ENCODE data around the gene TBC1D1.

TBC1D1 gene

GRCh38 chr4:37982736-37983135, 91.9 kb downstream of the TBC1D1 start:
- Histone ChIP-seq H3K27ac (replicated peaks; ENCODE audit: low read length) (no peak overlapping the region), H4K8ac (ENCODE audit: low read depth, low read length) (no peak overlapping the region), H3K23ac (ENCODE audit: low read depth, low read length, poor library complexity) (no peak overlapping the region), H3K4me3 (ENCODE audit: low read length in 2 of 2) (no peak overlapping the region), H2AK5ac (ENCODE audit: low read depth, low read length) (no peak overlapping the region), H3K79me1 (ENCODE audit: low read depth, low read length) (peaks cover 5% of the 10 kb centered on the region), H3K9ac (ENCODE audit: low read depth, low read length, poor library complexity) (no peak overlapping the region), H3K36me3 (replicated peaks in 1 of 2; ENCODE audit: control insufficient read depth in 2 of 2, insufficient read depth in 2 of 2, low read length in 2 of 2) (no peaks in the 10 kb centered on the region), H4K91ac (ENCODE audit: low read depth, low read length, poor library complexity) (no peak overlapping the region), H2BK12ac (ENCODE audit: low read length) (no peak overlapping the region), H2BK5ac (ENCODE audit: low read length) (no peak overlapping the region), H2AFZ (ENCODE audit: low read length) (no peak overlapping the region), H3K27me3 (ENCODE audit: control insufficient read depth in 3 of 3, insufficient read depth in 3 of 3, low read depth in 1 of 3, low read length in 3 of 3) (no peaks in the 10 kb centered on the region), H3K18ac (ENCODE audit: low read length) (no peak overlapping the region), H3K4me1 (ENCODE audit: control insufficient read depth in 2 of 2, insufficient read depth in 1 of 2, low read depth in 1 of 2, low read length in 2 of 2) (peaks cover 3 to 7% of the 10 kb centered on the region in 2 donors), H2BK120ac (ENCODE audit: low read depth, low read length) (no peak overlapping the region), H3K4ac (ENCODE audit: low read length) (no peak overlapping the region), H2BK15ac (ENCODE audit: low read length) (no peak overlapping the region), H3K4me2 (ENCODE audit: insufficient read depth, low read length, poor library complexity, severe bottlenecking) (no peak overlapping the region), H3K9me3 (replicated peaks in 1 of 2; ENCODE audit: control insufficient read depth in 2 of 2, insufficient read depth in 1 of 2, low read depth in 1 of 2, low read length in 2 of 2) (no peaks in the 10 kb centered on the region), H3K14ac (ENCODE audit: low read length) (no peak overlapping the region)
- no peak for DNase-seq (ENCODE audit: low spot score)
- no CpG with 5 or more reads among the region's 5 CpGs for WGBS, 2 donors (ENCODE audit: extremely low coverage in 2 of 2, insufficient read length in 2 of 2, insufficient replicate concordance in 1 of 2)

GRCh38 chr4:37983951-37984350, 93.1 kb downstream of the TBC1D1 start:
- H2BK12ac ChIP-seq (ENCODE audit: low read length) = no peak overlapping the region
- H3K4me2 ChIP-seq (ENCODE audit: insufficient read depth, low read length, poor library complexity, severe bottlenecking) = no peak overlapping the region
- no peak overlapping the region for H2BK15ac ChIP-seq (ENCODE audit: low read length)
- no peak overlapping the region for H3K9ac ChIP-seq (ENCODE audit: low read depth, low read length, poor library complexity)
- H3K27ac ChIP-seq (replicated peaks; ENCODE audit: low read length) = no peak overlapping the region
- H4K91ac ChIP-seq (ENCODE audit: low read depth, low read length, poor library complexity) = no peak overlapping the region
- H2AFZ ChIP-seq (ENCODE audit: low read length) = no peak overlapping the region
- H3K23ac ChIP-seq (ENCODE audit: low read depth, low read length, poor library complexity) = no peak overlapping the region
- H3K14ac ChIP-seq (ENCODE audit: low read length) = no peak overlapping the region
- WGBS, 2 donors (ENCODE audit: extremely low coverage in 2 of 2, insufficient read length in 2 of 2, insufficient replicate concordance in 1 of 2) = no CpG with 5 or more reads among the region's 1 CpG
- no peak overlapping the region for H4K8ac ChIP-seq (ENCODE audit: low read depth, low read length)
- peaks cover 0 to 6% of the 10 kb centered on the region in 2 donors for H3K4me1 ChIP-seq (ENCODE audit: control insufficient read depth in 2 of 2, insufficient read depth in 1 of 2, low read depth in 1 of 2, low read length in 2 of 2)
- peaks cover 5% of the 10 kb centered on the region for H3K79me1 ChIP-seq (ENCODE audit: low read depth, low read length)
- no peaks in the 10 kb centered on the region for H3K27me3 ChIP-seq (ENCODE audit: control insufficient read depth in 3 of 3, insufficient read depth in 3 of 3, low read depth in 1 of 3, low read length in 3 of 3)
- no peak for DNase-seq (ENCODE audit: low spot score)
- H2BK5ac ChIP-seq (ENCODE audit: low read length) = no peak overlapping the region
- H3K4me3 ChIP-seq (ENCODE audit: low read length in 2 of 2) = no peak overlapping the region
- no peak overlapping the region for H3K18ac ChIP-seq (ENCODE audit: low read length)
- H2AK5ac ChIP-seq (ENCODE audit: low read depth, low read length) = no peak overlapping the region
- H3K36me3 ChIP-seq (replicated peaks in 1 of 2; ENCODE audit: control insufficient read depth in 2 of 2, insufficient read depth in 2 of 2, low read length in 2 of 2) = no peaks in the 10 kb centered on the region
- H2BK120ac ChIP-seq (ENCODE audit: low read depth, low read length) = no peak overlapping the region
- H3K9me3 ChIP-seq (replicated peaks in 1 of 2; ENCODE audit: control insufficient read depth in 2 of 2, insufficient read depth in 1 of 2, low read depth in 1 of 2, low read length in 2 of 2) = no peaks in the 10 kb centered on the region
- H3K4ac ChIP-seq (ENCODE audit: low read length) = no peak overlapping the region

- peaks cover 5% of the 10 kb centered on the region for H3K79me1 ChIP-seq (ENCODE audit: low read depth, low read length)
- H2BK12ac ChIP-seq (ENCODE audit: low read length) = no peak overlapping the region
- no peak overlapping the region for H2AK5ac ChIP-seq (ENCODE audit: low read depth, low read length)
- H4K8ac ChIP-seq (ENCODE audit: low read depth, low read length) = no peak overlapping the region
- H3K36me3 ChIP-seq (replicated peaks in 1 of 2; ENCODE audit: control insufficient read depth in 2 of 2, insufficient read depth in 2 of 2, low read length in 2 of 2) = no peaks in the 10 kb centered on the region
- H3K9me3 ChIP-seq (replicated peaks in 1 of 2; ENCODE audit: control insufficient read depth in 2 of 2, insufficient read depth in 1 of 2, low read depth in 1 of 2, low read length in 2 of 2) = no peaks in the 10 kb centered on the region
- no peak overlapping the region for H2AFZ ChIP-seq (ENCODE audit: low read length)
- no peak overlapping the region for H4K91ac ChIP-seq (ENCODE audit: low read depth, low read length, poor library complexity)
- no peak overlapping the region for H3K14ac ChIP-seq (ENCODE audit: low read length)
- no peak overlapping the region for H3K4me3 ChIP-seq (ENCODE audit: low read length in 2 of 2)
- no peak overlapping the region for H3K27ac ChIP-seq (replicated peaks; ENCODE audit: low read length)
- H2BK15ac ChIP-seq (ENCODE audit: low read length) = no peak overlapping the region
- DNase-seq (ENCODE audit: low spot score) = no peak
- no peaks in the 10 kb centered on the region for H3K27me3 ChIP-seq (ENCODE audit: control insufficient read depth in 3 of 3, insufficient read depth in 3 of 3, low read depth in 1 of 3, low read length in 3 of 3)
- H3K4me1 ChIP-seq (ENCODE audit: control insufficient read depth in 2 of 2, insufficient read depth in 1 of 2, low read depth in 1 of 2, low read length in 2 of 2) = peaks cover 0 to 6% of the 10 kb centered on the region in 2 donors
- no peak overlapping the region for H3K9ac ChIP-seq (ENCODE audit: low read depth, low read length, poor library complexity)
- no peak overlapping the region for H3K4ac ChIP-seq (ENCODE audit: low read length)
- H3K23ac ChIP-seq (ENCODE audit: low read depth, low read length, poor library complexity) = no peak overlapping the region
- WGBS, 2 donors (ENCODE audit: extremely low coverage in 2 of 2, insufficient read length in 2 of 2, insufficient replicate concordance in 1 of 2) = no CpG with 5 or more reads among the region's 3 CpGs
- H3K18ac ChIP-seq (ENCODE audit: low read length) = no peak overlapping the region
- H2BK5ac ChIP-seq (ENCODE audit: low read length) = no peak overlapping the region
- H2BK120ac ChIP-seq (ENCODE audit: low read depth, low read length) = no peak overlapping the region
- no peak overlapping the region for H3K4me2 ChIP-seq (ENCODE audit: insufficient read depth, low read length, poor library complexity, severe bottlenecking)
Observed at GRCh38 chr4:37985730-37986275, 94.9 kb downstream of the TBC1D1 start.

- Histone ChIP-seq H4K8ac (ENCODE audit: low read depth, low read length) (no peak overlapping the region), H3K23ac (ENCODE audit: low read depth, low read length, poor library complexity) (no peak overlapping the region), H2AK5ac (ENCODE audit: low read depth, low read length) (no peak overlapping the region), H2AFZ (ENCODE audit: low read length) (no peak overlapping the region), H3K9ac (ENCODE audit: low read depth, low read length, poor library complexity) (no peak overlapping the region), H3K4me3 (ENCODE audit: low read length in 2 of 2) (no peak overlapping the region), H3K18ac (ENCODE audit: low read length) (no peak overlapping the region), H4K91ac (ENCODE audit: low read depth, low read length, poor library complexity) (no peak overlapping the region), H3K79me1 (ENCODE audit: low read depth, low read length) (peaks cover 5% of the 10 kb centered on the region), H3K9me3 (replicated peaks in 1 of 2; ENCODE audit: control insufficient read depth in 2 of 2, insufficient read depth in 1 of 2, low read depth in 1 of 2, low read length in 2 of 2) (no peaks in the 10 kb centered on the region), H2BK5ac (ENCODE audit: low read length) (no peak overlapping the region), H3K27ac (replicated peaks; ENCODE audit: low read length) (no peak overlapping the region), H3K14ac (ENCODE audit: low read length) (no peak overlapping the region), H2BK120ac (ENCODE audit: low read depth, low read length) (no peak overlapping the region), H2BK15ac (ENCODE audit: low read length) (no peak overlapping the region), H3K27me3 (ENCODE audit: control insufficient read depth in 3 of 3, insufficient read depth in 3 of 3, low read depth in 1 of 3, low read length in 3 of 3) (no peaks in the 10 kb centered on the region), H3K4me2 (ENCODE audit: insufficient read depth, low read length, poor library complexity, severe bottlenecking) (no peak overlapping the region), H3K36me3 (replicated peaks in 1 of 2; ENCODE audit: control insufficient read depth in 2 of 2, insufficient read depth in 2 of 2, low read length in 2 of 2) (no peaks in the 10 kb centered on the region), H3K4ac (ENCODE audit: low read length) (no peak overlapping the region), H2BK12ac (ENCODE audit: low read length) (no peak overlapping the region), H3K4me1 (ENCODE audit: control insufficient read depth in 2 of 2, insufficient read depth in 1 of 2, low read depth in 1 of 2, low read length in 2 of 2) (peaks cover 0 to 6% of the 10 kb centered on the region in 2 donors)
- no peak for DNase-seq (ENCODE audit: low spot score)
- no CpG with 5 or more reads among the region's 5 CpGs for WGBS, 2 donors (ENCODE audit: extremely low coverage in 2 of 2, insufficient read length in 2 of 2, insufficient replicate concordance in 1 of 2)
Observed at GRCh38 chr4:37988670-37989069, 97.8 kb downstream of the TBC1D1 start.

Data from neuronal stem cell (in vitro differentiated cells).